ENCODE results near the gene ADAMTS18. TPM values are rescaled to one million over a fixed set of nuclear protein-coding genes. Genes with fewer than 3 reads are reported as not detected.

The ADAMTS18 gene
- total and polyA plus RNA-seq, 4 donors = under 0.01 to 0.17 TPM; not detected in 2

GRCh38 chr16:77297996-77298395, 136.8 kb downstream of the ADAMTS18 start (continued):
- TF ChIP-seq REST (IDR thresholded peaks at IDR 0.05) = no peak
- TF ChIP-seq ATF3 (IDR thresholded peaks at IDR 0.05) = no peak
- no peak for TF ChIP-seq HNF4A (conservative IDR thresholded peaks at IDR 0.05)
- TF ChIP-seq RAD21 (IDR thresholded peaks at IDR 0.05) = no peak
- no peak for TF ChIP-seq FOXA1 (IDR thresholded peaks at IDR 0.05)
- no peak for TF ChIP-seq TAF1 (conservative IDR thresholded peaks at IDR 0.05)

GRCh38 chr16:77295896-77296295, 138.9 kb downstream of the ADAMTS18 start:
- WGBS = 72% methylated on average over 3 of the region's 3 CpGs

More at GRCh38 chr16:77295896-77296295, 138.9 kb downstream of the ADAMTS18 start:
- Histone ChIP-seq H3K4me1 (ENCODE audit: control insufficient read depth in 4 of 4, insufficient read depth in 4 of 4, low read length in 3 of 4) (no peaks in the 10 kb centered on the region), H3K27me3 (ENCODE audit: control insufficient read depth in 4 of 4, insufficient read depth in 4 of 4, low read length in 3 of 4) (no peaks in the 10 kb centered on the region), H3K9me3 (ENCODE audit: control insufficient read depth in 4 of 4, low read length in 3 of 4) (no peaks in the 10 kb centered on the region), H3K27ac (ENCODE audit: low read depth in 1 of 2, low read length in 2 of 2) (no peak overlapping the region), H3K4me3 (ENCODE audit: low read depth in 1 of 3, low read length in 3 of 3) (no peak overlapping the region), H3K9ac (ENCODE audit: low read depth in 1 of 2, low read length in 2 of 2) (no peak overlapping the region), H3K36me3 (ENCODE audit: control insufficient read depth in 4 of 4, insufficient read depth in 3 of 4, low read depth in 1 of 4, low read length in 3 of 4) (no peaks in the 10 kb centered on the region)
- DNase-seq (ENCODE audit: low spot score) = no peak
- no peak for TF ChIP-seq MAX (IDR thresholded peaks at IDR 0.05)
- no peak for TF ChIP-seq SP1 (IDR thresholded peaks at IDR 0.05)
- no peak for TF ChIP-seq ZBTB33 (IDR thresholded peaks at IDR 0.05)
- no peak for TF ChIP-seq CTCF (IDR thresholded peaks at IDR 0.05; ENCODE audit: low read depth, low read length, missing input control)
- no peak for TF ChIP-seq ATF3 (IDR thresholded peaks at IDR 0.05)
- no peak for TF ChIP-seq RAD21 (IDR thresholded peaks at IDR 0.05)
- no peak for TF ChIP-seq EGR1 (IDR thresholded peaks at IDR 0.05; ENCODE audit: low read depth in 2 of 2)
- no peak for TF ChIP-seq YY1 (IDR thresholded peaks at IDR 0.05)
- no peak for TF ChIP-seq RXRA (IDR thresholded peaks at IDR 0.05)
- no peak for TF ChIP-seq HNF4G (IDR thresholded peaks at IDR 0.05)
- TF ChIP-seq HNF4A (conservative IDR thresholded peaks at IDR 0.05) = no peak
- no peak for TF ChIP-seq REST (IDR thresholded peaks at IDR 0.05)
- TF ChIP-seq TAF1 (conservative IDR thresholded peaks at IDR 0.05) = no peak
- TF ChIP-seq FOXA1 (IDR thresholded peaks at IDR 0.05) = no peak
- TF ChIP-seq FOXA2 (IDR thresholded peaks at IDR 0.05) = no peak
- no peak for TF ChIP-seq NR2F2 (IDR thresholded peaks at IDR 0.05)
- no peak for TF ChIP-seq GABPA (IDR thresholded peaks at IDR 0.05 in 1 of 2, conservative IDR thresholded peaks at IDR 0.05 in 1 of 2)
- TF ChIP-seq JUND (IDR thresholded peaks at IDR 0.05) = no peak

Data from liver (tissue), 9 donors.